ENCODE measurements around the gene SRXN1.

The SRXN1 gene

GRCh38 chr20:605237-605636 lies 47.8 kb downstream of the SRXN1 start:
- no peak for TF ChIP-seq CTCF (conservative IDR thresholded peaks at IDR 0.05)
- no peak overlapping the region for H3K27ac ChIP-seq

- peak overlapping the region; percentile 63 for H3K27ac ChIP-seq
- TF ChIP-seq CTCF (conservative IDR thresholded peaks at IDR 0.05): 0 out of 2 replicates have a peak, but pooled peaks have one; percentile 15
Measured at GRCh38 chr20:603116-603640, 49.8 kb downstream of the SRXN1 start.

- peak overlapping the region; percentile 63 for H3K27ac ChIP-seq
- TF ChIP-seq CTCF (conservative IDR thresholded peaks at IDR 0.05): no peak
Measured at GRCh38 chr20:602111-602970, 50.7 kb downstream of the SRXN1 start.

- TF ChIP-seq CTCF (conservative IDR thresholded peaks at IDR 0.05): no peak
- H3K27ac ChIP-seq: peak overlapping the region; percentile 63
Measured at GRCh38 chr20:600736-601135, 52.3 kb downstream of the SRXN1 start.

- no peak overlapping the region for H3K27ac ChIP-seq
- no peak for TF ChIP-seq CTCF (conservative IDR thresholded peaks at IDR 0.05)
Measured at GRCh38 chr20:600141-600540, 52.9 kb downstream of the SRXN1 start.

GRCh38 chr20:598133-598850 lies 54.7 kb downstream of the SRXN1 start:
- no peak for TF ChIP-seq CTCF (conservative IDR thresholded peaks at IDR 0.05)
- H3K27ac ChIP-seq: no peak overlapping the region

GRCh38 chr20:597560-597959 lies 55.4 kb downstream of the SRXN1 start:
- TF ChIP-seq CTCF (conservative IDR thresholded peaks at IDR 0.05): no peak

More at GRCh38 chr20:597560-597959, 55.4 kb downstream of the SRXN1 start:
- H3K27ac ChIP-seq: no peak overlapping the region

Data from VCaP (cell line).